ENCODE data around the gene ARMC9.
"Not testable (repeated sequence)": the region's sequence is repeated elsewhere in the genome, so short reads cannot be mapped to it uniquely, and the experiment has no call there.

Gene ARMC9

DNA sequence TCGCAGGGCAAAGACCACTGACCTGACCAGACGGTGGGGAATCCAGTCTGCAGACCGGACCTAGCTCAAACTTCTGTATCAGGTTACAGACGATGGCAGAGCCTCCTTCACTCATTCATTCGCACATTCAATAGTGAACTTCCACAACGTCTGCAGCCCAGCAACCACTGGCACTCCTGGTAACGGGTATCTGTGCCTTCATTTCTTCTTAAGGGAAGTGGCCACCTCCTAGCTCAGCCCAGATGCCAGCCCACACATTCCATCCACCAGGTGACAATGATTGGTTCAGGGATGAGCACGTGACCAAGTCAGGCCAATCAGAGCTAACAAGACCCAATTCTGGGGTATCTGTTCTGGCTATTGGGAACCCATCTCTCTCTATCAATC, 15.9 kb upstream of the ARMC9 start:
- DNase-seq (ENCODE audit: low read depth) = no peak

DNA sequence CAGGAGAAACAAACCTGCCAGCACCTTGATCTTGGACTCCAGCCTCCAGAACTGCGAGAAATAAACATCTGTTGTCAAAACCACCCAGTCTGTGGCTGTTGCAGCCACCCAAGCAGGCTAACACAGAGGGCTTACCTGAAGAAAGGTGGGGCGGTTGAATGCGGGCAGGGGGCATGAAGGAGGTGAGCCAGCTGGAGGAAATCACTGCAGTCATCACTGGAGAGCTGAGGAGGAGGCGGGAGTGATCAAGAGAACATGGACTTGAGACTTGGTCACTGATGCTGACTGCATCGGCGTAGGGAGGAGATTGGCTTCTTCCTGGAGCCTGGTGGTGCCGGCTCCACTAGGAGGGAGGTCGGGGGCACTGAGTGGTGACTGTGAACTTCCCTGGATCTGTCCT, 14.6 kb upstream of the ARMC9 start:
- no peak for DNase-seq (ENCODE audit: low read depth)

DNA sequence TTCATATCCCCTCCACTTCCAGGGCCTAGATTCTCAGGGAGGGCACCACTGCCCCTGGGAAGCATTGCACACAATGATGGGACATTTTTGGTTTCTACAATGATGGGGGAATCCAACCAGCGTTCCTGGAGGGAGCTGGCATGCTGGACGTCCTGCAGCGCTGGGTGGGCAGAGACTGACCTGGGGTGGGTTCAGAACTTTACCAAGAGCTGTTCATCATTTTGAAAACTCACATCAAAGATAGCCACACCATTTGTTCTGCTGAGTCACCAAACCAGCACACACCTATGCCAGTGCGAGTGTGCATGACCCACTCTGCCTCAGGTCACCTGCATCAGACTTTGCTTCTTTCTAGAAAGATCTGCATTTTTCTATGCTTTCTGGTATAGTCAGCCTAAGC, 14.1 kb upstream of the ARMC9 start:
- no peak for DNase-seq (ENCODE audit: low read depth)

DNA sequence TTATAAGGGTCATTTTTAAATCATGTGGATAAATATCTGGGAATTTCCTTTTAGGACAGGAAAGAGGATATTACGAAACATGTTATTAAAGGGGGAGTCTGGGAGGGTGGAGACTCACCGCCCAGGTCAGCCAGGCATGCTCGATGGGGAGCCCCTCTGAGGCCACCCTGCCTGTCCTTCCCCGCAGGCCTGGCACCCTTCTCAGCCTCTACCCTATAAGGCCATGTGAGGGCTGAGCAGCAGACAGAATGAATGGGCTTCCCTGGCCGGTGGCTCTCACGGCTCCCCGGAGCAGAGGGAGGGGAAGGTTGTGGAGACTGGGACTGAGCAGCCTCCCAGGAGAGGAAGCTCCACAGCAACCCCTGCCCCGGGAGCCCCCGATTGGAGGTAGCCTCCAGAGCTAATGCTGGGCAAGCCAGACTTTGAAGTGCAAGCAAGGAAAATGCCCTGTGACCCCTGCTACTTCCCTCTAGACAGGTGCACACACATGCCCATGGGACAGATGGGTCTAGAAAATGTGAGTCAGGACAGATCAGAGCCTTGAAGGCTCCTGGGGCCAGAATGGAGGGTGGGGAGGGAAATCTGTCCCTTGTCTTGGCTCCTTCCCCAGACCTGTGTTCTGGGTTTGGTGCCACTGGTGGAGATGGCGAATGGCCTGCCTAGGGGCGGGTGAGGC, 13.2 kb upstream of the ARMC9 start:
- DNase-seq (ENCODE audit: low read depth) = no peak

DNA sequence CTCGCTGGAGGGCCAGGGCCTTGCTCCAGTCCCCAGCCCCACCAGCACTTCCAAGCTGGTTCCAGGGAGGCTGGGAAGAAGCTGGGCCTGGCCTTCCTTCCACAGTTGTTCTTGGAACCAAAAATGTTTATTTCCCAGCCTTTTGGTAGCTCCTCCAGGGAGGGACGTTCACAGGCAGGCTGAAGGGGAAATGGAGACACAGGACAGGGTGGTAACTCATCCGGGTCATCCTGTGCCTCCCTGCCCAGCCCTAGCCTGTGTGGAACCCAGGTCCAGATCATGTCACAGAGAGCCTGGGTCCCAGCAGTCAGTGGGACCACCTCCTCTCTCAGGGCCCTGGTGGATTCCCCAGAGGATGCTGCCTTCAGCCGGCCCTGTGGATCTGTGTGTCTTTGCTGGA, 12.5 kb upstream of the ARMC9 start:
- DNase-seq (ENCODE audit: low read depth) = no peak

DNA sequence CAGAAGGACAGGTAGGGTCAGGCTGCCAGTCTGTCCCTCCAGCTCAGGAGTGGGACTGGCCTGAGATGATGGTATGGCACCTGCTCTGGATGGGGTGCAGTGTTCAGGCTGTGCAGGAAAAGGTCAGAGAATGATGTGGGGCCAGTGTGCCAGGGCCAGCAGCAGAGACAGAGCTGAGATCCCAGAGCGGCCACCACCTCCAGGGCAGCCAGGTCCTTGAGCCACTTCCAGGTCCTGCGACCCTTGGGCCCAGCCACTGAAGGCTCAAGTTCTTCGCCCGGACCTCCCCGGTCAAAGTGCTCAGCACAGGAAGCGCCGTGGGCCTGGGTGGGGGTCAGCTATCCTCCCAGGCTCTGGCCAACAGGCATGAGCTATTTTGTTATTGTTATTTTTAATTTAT, 12.1 kb upstream of the ARMC9 start:
- no peak for DNase-seq (ENCODE audit: low read depth)

DNA sequence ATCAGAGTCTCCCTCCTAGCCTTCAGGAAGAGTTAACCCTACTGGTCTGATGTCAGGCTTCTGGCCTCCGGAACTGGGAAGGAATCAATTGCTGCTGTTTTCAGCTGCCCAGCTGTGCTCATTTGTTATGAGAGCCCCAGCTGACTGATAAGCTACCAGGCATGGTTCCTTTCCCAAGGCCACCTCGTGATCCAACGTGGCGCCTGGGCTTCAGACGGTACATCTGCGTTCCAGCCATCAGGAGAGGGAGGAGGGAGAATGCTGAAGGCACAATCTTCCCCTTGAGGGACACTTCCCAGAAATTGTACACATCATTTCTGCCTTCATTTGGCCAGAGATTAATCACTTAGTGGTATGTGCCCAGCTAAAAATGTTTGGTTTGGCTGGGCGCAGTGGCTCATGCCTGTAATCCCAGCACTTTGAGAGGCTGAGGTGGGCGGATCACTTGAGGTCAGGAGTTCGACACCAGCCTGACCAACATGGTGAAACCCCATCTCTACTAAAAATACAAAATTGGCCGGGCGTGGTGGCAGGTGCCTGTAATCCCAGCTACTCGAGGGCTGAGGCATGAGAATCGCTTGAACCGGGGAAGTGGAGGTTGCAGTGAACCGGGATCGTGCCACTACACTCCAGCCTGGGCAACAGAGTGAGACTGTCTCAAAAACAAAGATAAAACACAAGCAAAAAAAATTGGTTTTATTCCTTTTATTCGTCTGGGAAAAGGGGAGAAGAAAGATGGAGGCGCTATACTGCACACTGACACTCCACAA, 10.5 kb upstream of the ARMC9 start:
- no peak for DNase-seq (ENCODE audit: low read depth)

DNA sequence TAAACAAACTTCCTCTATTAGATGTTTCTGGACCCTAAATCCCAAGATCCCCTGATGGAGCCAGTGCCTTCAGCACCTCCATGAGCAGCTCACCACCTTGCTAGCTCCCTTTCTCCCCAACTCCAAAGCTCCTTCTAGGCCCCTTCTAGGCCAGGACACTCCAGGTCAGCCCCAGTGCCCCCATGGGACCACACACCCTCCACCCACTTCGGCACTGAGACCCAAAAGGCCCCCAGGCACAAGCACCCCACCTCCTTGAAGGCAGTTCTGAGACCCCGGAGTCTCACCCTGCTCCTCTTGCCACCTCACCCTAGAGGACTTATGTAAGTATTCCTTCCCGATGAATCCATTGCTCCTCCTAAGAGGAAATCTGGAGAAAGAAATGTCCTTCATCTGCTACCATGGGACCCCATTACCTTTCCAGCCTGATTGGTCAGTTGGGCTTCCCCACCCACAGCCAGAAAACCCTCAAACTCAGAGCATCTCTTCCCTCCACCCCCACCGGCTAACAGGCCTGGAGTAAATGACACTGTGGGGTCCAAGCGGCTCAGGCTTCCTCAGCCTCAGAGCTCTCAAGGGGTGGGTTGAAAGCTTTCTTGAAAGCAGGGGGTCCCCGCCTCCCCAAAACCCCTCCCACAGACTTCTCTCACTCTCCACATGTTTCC, 9.8 kb upstream of the ARMC9 start:
- no peak for DNase-seq (ENCODE audit: low read depth)

DNA sequence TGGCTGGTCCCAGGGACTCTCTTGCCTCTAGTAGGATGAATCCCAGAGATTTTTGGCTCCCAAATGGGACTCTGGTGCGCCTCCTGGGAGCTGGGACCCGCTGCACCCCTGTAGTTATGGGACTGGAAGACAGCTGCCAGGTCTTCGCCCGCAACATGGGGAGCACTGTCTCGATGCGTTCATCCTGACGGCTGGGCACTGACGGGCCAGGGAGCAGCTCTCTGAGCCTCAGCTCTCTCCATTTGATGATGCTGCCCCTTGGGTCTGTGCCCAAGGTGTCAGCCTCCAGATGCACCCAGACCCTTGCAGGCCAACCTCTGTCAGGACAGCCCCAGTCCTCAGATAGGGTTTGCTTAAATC, 9.3 kb upstream of the ARMC9 start:
- DNase-seq (ENCODE audit: low read depth) = no peak

DNA sequence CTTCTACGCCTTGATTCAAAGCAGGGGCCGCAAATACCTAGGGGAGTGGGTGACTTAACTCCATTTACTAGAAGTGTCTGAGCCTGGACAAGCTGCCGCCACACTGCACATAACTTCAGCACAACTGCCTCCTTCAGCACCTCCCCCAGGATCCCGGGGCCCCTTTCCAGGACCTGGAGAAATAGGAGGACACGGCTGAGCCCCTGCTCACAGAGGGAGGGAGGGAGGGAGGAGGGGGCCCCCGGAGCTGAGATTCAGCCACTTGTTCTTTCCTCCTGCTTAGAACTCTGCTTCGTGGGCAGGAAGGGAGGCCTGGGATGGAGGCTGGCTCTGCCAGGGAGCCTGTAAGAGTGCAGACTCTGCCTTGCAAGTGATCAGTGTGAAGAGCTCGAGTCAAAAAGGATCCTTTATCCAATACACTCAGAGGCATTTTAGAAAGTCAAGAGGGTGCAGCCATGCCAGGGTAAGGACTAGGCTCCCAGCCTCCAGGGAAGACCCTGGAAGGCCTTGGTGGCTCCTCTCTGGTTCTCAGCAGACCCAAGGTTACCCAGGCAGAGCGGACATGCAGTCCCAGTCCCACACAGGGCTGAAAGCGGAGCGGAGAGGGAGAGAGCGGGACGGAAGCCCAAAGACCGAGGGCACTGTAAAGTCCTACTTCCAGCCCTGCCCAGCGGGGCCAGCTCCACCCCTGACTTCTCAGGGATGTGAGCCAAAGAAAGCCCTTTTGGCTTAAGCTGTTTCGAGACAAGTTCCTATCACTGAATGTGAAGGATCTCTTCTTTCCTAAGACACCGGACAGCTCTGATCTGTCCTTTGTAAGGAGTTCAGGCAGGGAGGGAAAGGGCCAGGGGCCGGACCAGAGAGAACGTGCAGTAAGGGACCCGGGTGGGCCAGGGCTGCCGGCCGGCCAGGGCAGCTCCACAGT, 8.6 kb upstream of the ARMC9 start:
- no peak for DNase-seq (ENCODE audit: low read depth)

DNA sequence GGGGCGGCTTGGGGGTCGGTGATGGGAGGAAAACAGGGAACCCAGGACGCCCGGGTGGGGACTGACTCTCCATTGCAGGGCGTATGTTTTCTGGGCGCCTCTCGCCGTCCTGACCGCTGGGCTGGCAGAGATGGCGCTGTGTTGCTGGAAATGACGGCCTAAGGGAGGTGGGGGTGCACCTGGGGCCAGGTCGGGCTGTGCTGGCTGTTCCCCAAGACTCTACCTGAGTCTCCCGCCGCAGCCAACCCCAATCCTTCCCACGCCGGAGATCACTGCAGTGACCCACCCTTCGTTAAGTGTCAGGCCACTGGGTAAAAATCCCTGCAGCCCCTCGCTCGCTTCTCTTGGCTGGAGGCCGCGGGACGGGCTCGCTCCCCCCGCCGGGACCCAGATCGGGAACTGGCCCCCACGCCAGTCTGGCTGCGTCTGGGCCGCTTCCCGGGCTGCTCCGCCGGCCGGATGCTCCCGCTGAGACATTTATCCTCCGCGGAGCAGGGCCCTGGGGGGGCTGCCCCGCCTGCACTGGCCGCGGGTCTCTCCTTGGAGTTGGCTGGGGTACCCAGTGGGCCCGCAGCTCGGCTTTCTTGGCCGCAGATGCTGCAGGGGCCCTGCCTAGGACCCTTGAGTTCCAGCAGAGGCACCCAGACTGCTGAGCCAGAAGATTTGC, 7.8 kb upstream of the ARMC9 start:
- DNase-seq (ENCODE audit: low read depth) = no peak

DNA sequence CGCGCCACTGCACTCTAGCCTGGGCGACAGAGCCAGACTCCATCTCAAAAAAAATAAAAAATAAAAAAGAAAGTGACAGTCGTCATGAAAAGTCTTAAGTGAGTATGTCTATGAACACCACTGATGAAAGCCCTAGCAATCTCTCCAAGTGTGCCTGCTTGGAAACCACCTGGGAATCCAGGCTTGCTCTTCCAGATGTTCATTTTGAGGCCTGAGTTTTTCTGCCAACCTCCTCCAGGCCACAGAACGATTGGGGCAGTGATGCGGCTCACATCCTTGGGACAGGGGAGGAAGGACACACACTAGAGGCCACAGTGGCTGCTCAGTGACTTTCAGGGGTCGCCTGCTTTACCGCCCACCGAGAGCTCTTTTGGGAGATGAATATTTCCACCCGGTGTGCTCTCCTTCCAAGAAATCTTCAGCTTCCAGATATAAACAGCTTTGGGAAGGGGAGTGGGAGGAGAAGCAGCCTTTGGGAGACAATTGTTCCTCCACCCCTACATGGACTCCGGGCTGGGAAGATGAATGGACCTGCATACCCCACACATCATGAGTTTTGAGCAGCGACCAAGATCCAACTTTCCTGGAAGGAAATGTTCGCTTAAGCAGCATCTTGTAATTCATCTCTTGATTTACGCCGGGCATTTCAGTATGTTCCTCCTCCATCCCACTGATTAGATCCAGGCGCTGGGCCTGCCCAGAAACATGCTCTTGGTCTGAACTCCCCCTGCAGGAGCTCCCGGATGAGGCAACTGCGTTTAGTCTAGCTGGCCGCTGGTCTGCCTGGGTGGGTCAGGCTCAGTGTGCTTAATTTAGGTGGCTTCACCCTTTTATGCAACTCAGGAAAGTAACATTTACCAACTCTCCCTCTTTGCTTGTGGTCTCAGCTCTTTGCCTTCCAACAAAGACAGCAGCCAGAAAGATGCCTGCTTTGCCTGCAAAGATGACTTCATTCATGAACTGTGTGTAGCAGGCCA, 6.2 kb upstream of the ARMC9 start:
- DNase-seq (ENCODE audit: low read depth) = no peak

DNA sequence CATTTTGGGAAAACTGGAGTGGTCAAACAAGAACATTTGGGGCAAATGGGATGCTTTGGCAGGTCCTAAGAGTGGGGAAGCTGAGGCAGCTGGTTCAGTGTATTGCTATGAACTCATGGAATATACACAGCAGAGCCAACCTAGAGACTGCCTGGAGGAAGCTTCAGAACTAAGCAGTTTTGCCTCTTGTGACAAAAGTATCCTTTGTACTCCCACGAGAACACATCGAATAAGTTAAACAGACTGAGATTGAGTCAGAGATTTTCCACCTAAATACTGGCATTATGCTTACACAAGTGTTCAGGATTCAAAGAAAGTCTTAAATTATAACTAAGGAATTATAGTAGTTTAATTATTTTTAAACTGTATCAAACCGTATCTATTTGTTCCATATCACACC, 5.2 kb upstream of the ARMC9 start:
- DNase-seq (ENCODE audit: low read depth) = no peak

DNA sequence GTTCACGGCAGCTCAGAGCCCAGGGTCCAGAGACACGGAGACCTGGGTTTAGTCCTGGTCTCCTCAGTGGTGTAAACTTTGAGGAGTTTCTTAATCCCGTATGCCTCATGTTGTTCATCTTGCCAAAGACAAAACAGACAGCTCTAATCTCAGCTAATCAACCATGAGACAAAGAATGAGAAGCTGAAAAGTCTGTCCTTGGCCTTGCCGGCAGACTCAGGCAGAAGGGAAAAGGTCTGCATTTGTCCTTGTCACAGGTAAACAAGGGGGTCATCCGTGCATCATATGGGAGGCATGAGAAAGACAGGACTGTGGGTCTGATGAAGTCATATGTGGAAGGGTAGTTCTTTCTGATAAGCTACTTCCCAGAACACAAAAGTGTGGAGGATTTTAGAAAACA, 1.8 kb upstream of the ARMC9 start:
- DNase-seq (ENCODE audit: low read depth) = no peak

DNA sequence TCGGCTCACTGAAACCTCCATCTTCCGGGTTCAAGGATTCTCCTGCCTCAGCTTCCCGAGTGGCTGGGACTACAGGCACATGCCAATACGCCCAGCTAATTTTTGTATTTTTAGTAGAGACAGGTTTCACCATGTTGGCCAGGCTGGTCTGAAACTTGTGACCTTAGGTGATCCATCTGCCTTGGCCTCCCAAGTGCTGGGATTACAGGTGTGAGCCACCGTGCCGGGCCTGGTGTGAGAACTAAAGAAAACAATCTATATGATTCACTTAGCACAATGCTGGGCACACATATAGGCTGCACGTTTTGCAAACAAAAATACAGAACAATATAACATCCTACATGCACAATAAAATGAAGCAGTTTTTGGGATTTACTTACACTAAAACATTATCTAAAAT, 1.2 kb upstream of the ARMC9 start:
- not testable (repeated sequence) for DNase-seq (ENCODE audit: low read depth)

DNA sequence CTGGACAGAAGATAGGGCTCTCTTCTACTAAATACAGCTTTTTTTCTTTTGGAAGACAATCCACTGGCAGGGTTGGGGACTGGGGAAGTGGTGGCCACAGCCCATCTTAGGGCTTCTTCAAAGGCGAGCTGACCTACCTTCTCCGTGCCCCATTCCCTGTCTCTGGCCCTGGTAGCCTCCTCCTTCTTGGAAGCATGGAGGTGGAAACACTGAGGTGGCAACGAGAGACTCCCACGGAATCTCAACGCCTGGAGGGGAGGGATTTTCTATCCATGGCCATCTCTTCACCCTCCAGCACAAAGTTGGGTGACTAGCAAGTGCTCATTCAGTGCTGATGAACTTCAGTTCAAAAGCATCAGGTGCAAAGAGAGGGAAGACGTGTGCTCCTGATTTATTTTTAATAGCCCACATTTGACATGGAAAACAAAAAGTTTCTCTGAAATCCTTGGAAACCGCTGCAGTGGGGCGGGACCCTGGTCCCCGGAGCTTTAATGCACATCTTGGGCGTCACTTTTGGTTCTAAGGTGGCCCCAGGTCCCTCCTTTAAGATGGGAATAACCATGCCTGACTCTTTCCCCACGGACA, 633 bp upstream of the ARMC9 start:
- DNase-seq (ENCODE audit: low read depth) = no peak

DNA sequence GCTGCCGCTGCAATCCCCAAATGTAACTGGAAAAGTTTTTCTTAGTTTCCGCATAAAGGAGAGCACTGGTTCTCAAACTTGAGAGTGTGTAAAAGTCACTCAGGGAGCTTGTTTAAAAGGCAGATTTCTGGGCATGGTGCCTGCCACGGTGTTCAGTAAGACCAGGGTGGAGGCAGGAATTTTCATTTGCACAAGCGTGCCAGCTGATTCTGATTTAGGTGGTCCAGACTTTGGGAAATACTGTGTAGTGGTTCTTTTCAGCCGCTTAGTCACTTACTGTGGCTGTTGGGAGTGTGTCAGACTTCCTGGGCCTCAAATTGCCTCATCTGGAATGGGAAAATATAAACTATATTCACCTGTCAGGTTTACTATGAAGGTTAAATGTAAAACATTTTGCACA, 788 bp downstream of the ARMC9 start:
- no peak for DNase-seq (ENCODE audit: low read depth)

DNA sequence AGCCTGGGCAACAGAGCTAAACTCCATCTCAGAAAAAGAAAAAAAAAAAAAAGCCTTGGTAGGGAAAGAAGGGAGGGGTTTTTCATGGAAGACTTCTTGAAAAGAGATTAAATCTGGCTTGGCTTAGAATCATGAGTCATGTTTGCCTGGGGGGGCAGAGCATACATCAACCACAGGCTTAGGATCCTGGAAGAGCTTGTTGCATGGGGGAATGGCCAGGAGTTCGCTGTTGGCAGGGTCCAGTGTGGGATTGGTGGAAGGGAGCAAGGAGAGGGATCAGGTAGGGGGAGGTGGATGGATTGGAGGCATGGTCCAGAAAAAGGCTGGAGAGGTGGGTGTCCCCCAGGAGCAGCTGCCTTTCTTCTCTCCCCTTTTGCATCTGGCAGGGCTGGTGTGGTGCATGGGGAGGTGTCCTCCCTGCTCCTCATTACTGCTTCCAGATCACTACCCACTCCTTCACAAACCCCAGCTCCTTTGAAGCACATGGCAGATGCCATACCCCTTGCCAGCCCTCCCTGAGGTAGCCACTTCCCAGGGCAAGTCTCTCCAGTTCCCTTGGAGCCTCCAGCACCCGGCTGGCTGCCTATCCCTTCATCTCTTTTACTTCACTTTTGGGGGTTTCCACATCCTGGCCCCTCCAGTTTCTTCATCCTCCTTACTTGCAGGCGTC, 2.5 kb downstream of the ARMC9 start:
- no peak for DNase-seq (ENCODE audit: low read depth)

DNA sequence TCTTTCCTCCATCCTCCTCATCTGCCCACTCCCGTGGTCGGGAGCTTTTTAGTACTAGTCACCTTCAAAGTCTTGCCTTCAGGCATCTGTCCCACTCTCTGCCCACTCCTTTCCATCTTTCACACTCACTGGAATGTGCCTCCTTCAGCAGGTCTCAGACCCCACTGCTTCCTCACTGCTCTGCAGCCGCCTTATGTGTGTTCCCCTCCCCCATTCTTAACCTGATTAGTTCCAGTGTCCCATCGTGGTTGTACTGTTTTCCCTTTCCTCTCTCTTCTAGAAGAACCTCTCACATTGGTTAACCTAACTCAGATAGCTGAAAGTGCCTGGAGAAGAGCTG, 3.0 kb downstream of the ARMC9 start:
- no peak for DNase-seq (ENCODE audit: low read depth)

DNA sequence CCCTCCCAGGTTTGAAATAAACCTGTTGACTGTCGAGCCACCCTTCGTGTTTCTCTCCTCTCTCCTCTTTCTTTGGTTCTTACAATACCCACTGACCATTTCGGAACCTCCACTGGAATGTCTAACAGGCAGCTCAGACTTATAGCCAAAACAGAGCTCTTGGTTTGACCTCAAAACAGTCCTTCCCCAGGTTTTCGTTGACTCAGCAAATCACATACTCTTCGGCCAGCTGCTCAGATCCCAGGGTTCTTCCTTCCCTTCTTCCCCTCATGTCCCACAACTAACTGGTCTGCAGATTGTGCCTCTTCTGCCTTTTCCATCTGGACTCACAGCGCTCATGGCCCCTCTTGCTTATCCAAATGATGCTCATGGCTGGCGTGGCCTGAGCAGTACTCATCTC, 4.7 kb downstream of the ARMC9 start:
- DNase-seq (ENCODE audit: low read depth) = no peak

All from stimulated activated CD8-positive, alpha-beta memory T cell treated with anti-CD3 and anti-CD28 coated beads, Interleukin-12 subunit alpha, Interleukin-12 subunit beta, amount 100 ng/mL, for 4 hours (primary cell).